SU-DHL-6 (cell line): ENCODE data around the gene NAV2.

ENCODE experiments used
- EZH2phosphoT487 ChIP-seq: fragments of 200-600 bp; sonication (generic), shearing (Covaris generic); conservative IDR thresholded peaks from 2 replicates; pipeline ENCODE4 v1.6.1; 2018; ENCODE audit warnings: mild to moderate bottlenecking, antibody characterized with exemption, low read length, moderate library complexity, mixed read lengths
- TF ChIP-seq, protein P1 (sequence below): fragments of 200-600 bp; sonication (generic); IDR thresholded peaks from one replicate; pipeline ENCODE4 v1.5.1; 2017; ENCODE audit warnings: antibody characterized with exemption, mild to moderate bottlenecking, low read length, moderate library complexity; ENCODE audit not compliant: insufficient read depth, poor library complexity, severe bottlenecking

DNA sequence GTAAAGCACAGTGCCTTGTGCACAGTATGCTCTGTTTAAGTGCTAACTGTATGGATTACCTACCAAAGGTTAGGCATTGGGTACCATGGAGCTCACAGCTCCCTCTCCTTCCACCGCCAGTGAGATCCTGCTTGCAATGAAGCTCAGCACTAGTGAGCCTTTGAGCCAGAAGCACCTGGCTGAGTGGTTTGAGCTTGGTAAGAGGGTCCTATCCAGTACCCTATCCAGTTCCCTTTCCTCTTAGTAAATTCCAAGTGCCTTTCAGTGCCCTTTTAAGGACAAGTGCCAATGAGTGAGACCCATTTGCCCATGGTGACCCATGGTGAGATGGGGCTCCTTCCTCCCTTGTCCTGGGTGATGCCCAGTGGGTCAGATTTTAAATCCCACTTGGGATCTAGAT lies 43.1 kb upstream of the NAV2 start:
- TF ChIP-seq, protein P1, sequence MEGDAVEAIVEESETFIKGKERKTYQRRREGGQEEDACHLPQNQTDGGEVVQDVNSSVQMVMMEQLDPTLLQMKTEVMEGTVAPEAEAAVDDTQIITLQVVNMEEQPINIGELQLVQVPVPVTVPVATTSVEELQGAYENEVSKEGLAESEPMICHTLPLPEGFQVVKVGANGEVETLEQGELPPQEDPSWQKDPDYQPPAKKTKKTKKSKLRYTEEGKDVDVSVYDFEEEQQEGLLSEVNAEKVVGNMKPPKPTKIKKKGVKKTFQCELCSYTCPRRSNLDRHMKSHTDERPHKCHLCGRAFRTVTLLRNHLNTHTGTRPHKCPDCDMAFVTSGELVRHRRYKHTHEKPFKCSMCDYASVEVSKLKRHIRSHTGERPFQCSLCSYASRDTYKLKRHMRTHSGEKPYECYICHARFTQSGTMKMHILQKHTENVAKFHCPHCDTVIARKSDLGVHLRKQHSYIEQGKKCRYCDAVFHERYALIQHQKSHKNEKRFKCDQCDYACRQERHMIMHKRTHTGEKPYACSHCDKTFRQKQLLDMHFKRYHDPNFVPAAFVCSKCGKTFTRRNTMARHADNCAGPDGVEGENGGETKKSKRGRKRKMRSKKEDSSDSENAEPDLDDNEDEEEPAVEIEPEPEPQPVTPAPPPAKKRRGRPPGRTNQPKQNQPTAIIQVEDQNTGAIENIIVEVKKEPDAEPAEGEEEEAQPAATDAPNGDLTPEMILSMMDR = no peak
- TF ChIP-seq EZH2phosphoT487 = no peak
